ENCODE measurements around the gene MIEN1. TPM values are rescaled to one million over a fixed set of nuclear protein-coding genes. Genes with fewer than 3 reads are reported as not detected.

Gene MIEN1
- polyA plus RNA-seq, 2 of the 4 experiments (the other 2 are of a cell fraction) = 63.9 to 85.5 TPM

GRCh38 chr17:39747745-39748144, 17.4 kb upstream of the MIEN1 start:
- no peaks in the 10 kb centered on the region for H3K9me3 ChIP-seq
- DNase-seq (ENCODE audit: low read depth in 1 of 2, low spot score in 1 of 2) = no peak
- H3K4me3 ChIP-seq = no peak overlapping the region
- peaks cover 16% of the 10 kb centered on the region for H3K4me1 ChIP-seq
- no peak for TF ChIP-seq CHD2 (IDR thresholded peaks at IDR 0.05; ENCODE audit: low read length, partially characterized antibody)
- TF ChIP-seq JUNB (IDR thresholded peaks at IDR 0.05) = no peak
- H3K4me2 ChIP-seq = no peak overlapping the region
- 80% methylated on average over 4 of the region's 4 CpGs for WGBS (ENCODE audit: missing lambda C conversion rate)
- ATAC-seq = no peak
- no peak for FAIRE-seq
- no peak overlapping the region for H3K27ac ChIP-seq
- ChIA-PET CTCF (interaction anchor here (1.1 to 15.6 kb wide), 5 partner anchors 17 to 199 kb away, joined by 3 to 217 read pairs (median 4); partner anchors contain the start of genes MIEN1, PGAP3 and PPP1R1B), POLR2A (no interaction called here)

DNA sequence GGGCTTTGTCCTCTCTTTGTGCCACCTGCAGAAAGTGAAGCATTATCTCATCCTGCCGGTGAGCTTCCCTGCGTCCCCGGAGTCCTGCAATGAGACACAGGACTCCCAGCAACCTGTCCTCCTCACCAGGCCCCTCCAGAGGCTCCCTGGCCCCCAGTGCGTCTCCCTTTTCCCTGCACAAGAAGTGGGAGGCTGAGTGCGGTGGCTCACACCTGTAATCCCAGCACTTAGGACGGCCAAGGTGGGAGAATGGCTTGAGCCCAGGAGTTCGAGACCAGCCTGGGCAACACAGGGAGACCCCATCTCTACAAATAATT, 15.8 kb upstream of the MIEN1 start:
- CTCF ChIA-PET = interaction anchor here (0.9 to 15.6 kb wide), 4 partner anchors 13 to 122 kb away, joined by 3 to 217 read pairs (median 88); partner anchors contain the start of genes MIEN1, PNMT and PPP1R1B
- DNase-seq (ENCODE audit: low read depth in 1 of 2, low spot score in 1 of 2) (no peak), FAIRE-seq (no peak), ATAC-seq (no peak)
- WGBS (ENCODE audit: missing lambda C conversion rate) = 96% methylated on average over 7 of the region's 7 CpGs
- no peak for TF ChIP-seq CTCF (IDR thresholded peaks at IDR 0.05)
- TF ChIP-seq, protein P1, sequence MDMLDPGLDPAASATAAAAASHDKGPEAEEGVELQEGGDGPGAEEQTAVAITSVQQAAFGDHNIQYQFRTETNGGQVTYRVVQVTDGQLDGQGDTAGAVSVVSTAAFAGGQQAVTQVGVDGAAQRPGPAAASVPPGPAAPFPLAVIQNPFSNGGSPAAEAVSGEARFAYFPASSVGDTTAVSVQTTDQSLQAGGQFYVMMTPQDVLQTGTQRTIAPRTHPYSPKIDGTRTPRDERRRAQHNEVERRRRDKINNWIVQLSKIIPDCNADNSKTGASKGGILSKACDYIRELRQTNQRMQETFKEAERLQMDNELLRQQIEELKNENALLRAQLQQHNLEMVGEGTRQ (IDR thresholded peaks at IDR 0.05) = no peak
- no peak for TF ChIP-seq NPAS2 (CRISPR knock-in tag; IDR thresholded peaks at IDR 0.05; ENCODE audit: borderline replicate concordance)
- no peak for TF ChIP-seq EHF (CRISPR knock-in tag; IDR thresholded peaks at IDR 0.05)
- TF ChIP-seq CHD4 (IDR thresholded peaks at IDR 0.05; ENCODE audit: borderline replicate concordance) = no peak
- no peak for TF ChIP-seq HEYL (CRISPR knock-in tag; IDR thresholded peaks at IDR 0.05)
- Histone ChIP-seq H3K4me2 (no peak overlapping the region), H3K4me3 (no peak overlapping the region), H3K27ac (no peak overlapping the region), H3K9me3 (no peaks in the 10 kb centered on the region), H3K4me1 (peaks cover 20% of the 10 kb centered on the region)
- POLR2A ChIA-PET = no interaction called here

DNA sequence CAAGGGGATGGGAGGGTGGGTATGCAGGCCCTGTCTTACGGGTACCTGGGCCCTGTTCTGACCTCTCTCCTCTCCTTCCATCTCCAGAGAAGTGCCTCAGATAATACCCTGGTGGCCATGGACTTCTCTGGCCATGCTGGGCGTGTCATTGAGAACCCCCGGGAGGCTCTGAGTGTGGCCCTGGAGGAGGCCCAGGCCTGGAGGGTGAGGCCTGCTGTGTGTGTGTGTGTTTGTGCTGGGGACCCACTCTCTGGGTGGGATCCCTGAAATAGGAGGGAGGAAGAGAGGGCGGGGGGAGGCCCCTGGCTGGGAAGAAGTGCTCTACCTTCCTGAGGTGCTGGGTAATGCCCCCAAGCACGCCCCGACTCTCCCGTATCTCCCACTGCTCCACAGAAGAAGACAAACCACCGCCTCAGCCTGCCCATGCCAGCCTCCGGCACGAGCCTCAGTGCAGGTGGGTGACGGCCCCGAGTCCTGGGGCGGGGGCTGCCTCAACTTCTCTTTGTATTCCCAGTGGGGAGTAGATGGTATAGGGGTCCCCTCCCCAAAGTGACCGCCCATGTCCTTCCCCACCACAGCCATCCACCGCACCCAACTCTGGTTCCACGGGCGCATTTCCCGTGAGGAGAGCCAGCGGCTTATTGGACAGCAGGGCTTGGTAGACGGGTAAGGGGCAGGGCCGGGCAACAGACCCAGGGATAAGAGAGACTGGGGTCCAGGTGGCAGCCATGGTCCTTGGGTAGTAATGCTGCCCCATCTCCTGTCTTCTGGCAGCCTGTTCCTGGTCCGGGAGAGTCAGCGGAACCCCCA, 15.2 kb upstream of the MIEN1 start:
- TF ChIP-seq MAZ (IDR thresholded peaks at IDR 0.05; ENCODE audit: borderline replicate concordance, low read depth, low read length) = no peak
- TF ChIP-seq ZSCAN20 (CRISPR knock-in tag; IDR thresholded peaks at IDR 0.05) = no peak
- TF ChIP-seq KDM5A (IDR thresholded peaks at IDR 0.05) = no peak
- TF ChIP-seq CHD4 (IDR thresholded peaks at IDR 0.05; ENCODE audit: borderline replicate concordance) = no peak
- TF ChIP-seq E2F6 (IDR thresholded peaks at IDR 0.05; ENCODE audit: borderline replicate concordance, low read depth) = no peak
- TF ChIP-seq CTCF (IDR thresholded peaks at IDR 0.05) = no peak
- TF ChIP-seq JUN (IDR thresholded peaks at IDR 0.05) = no peak
- no peak for TF ChIP-seq RNF2 (IDR thresholded peaks at IDR 0.05; ENCODE audit: borderline replicate concordance, low read depth)
- no peak for TF ChIP-seq HOXA7 (CRISPR knock-in tag; IDR thresholded peaks at IDR 0.05)
- no peak for TF ChIP-seq NFE2L2 (conservative IDR thresholded peaks at IDR 0.05; ENCODE audit: low read length)
- no peak for TF ChIP-seq FOSB (CRISPR knock-in tag; IDR thresholded peaks at IDR 0.05)
- Histone ChIP-seq H3K4me3 (no peak overlapping the region), H3K27ac (no peak overlapping the region), H3K9me3 (no peaks in the 10 kb centered on the region), H3K4me2 (no peak overlapping the region), H3K4me1 (peaks cover 21% of the 10 kb centered on the region)
- DNase-seq (ENCODE audit: low read depth in 1 of 2, low spot score in 1 of 2) (no peak), ATAC-seq (no peak), FAIRE-seq (no peak)
- ChIA-PET POLR2A (interaction anchor here (0.6 kb wide), 1 partner anchor 284 kb away, joined by 5 read pairs; no protein-coding TSS in a partner anchor), CTCF (interaction anchor here (0.8 to 15.6 kb wide), 7 partner anchors 8 to 122 kb away, joined by 3 to 217 read pairs (median 4); partner anchors contain the start of genes MIEN1, PNMT and PPP1R1B)
- 90% methylated on average over 23 of the region's 23 CpGs for WGBS (ENCODE audit: missing lambda C conversion rate)

Measured in A549 (cell line).